MM.1S (cell line): ENCODE data around the gene ID3.
A peak's percentile ranks its signal among the peaks of the same experiment; 100 is the strongest.

ENCODE experiments used
- DNase-seq: peaks from one replicate; pipeline ENCODE4 v3.0.0-alpha.2; 2015
- H2AFZ ChIP-seq: fragments of 300-600 bp; sonication (generic); 2 replicates; pipeline ENCODE4 v1.6.0; 2016; ENCODE audit warnings: antibody characterized with exemption, low read length
- H3F3A ChIP-seq: fragments of 300-600 bp; sonication (generic); 2 replicates; pipeline ENCODE4 v1.6.1; 2016; ENCODE audit warnings: mild to moderate bottlenecking, antibody characterized with exemption, low read length, moderate library complexity, mixed read lengths; ENCODE audit not compliant: insufficient read depth
- H3K27ac ChIP-seq: fragments of 300-600 bp; sonication (generic); 2 replicates; pipeline ENCODE4 v1.5.1; 2016; ENCODE audit warnings: mild to moderate bottlenecking, low read length
- H3K27me3 ChIP-seq: fragments of 300-600 bp; sonication (generic); replicated peaks from 2 replicates; pipeline ENCODE4 v1.6.0; 2016; ENCODE audit warnings: low read length; ENCODE audit not compliant: insufficient read depth
- H3K36me3 ChIP-seq: fragments of 300-600 bp; sonication (generic); replicated peaks from 2 replicates; pipeline ENCODE4 v1.6.1; 2016; ENCODE audit warnings: mild to moderate bottlenecking, low read length, mixed read lengths; ENCODE audit not compliant: insufficient read depth
- H3K4me1 ChIP-seq: fragments of 300-600 bp; sonication (generic); 2 replicates; pipeline ENCODE4 v1.6.1; 2016; ENCODE audit warnings: low read length, mixed read lengths
- H3K4me2 ChIP-seq: fragments of 300-600 bp; sonication (generic); 2 replicates; pipeline ENCODE4 v1.6.0; 2016; ENCODE audit warnings: low read depth, low read length
- H3K4me3 ChIP-seq: fragments of 300-600 bp; sonication (generic); 2 replicates; pipeline ENCODE4 v1.5.1; 2016; ENCODE audit warnings: low read length, mixed read lengths
- H3K79me2 ChIP-seq: fragments of 300-600 bp; sonication (generic); 2 replicates; pipeline ENCODE4 v1.6.1; 2016; ENCODE audit warnings: mixed run types, low read length, mixed read lengths
- H3K9ac ChIP-seq: fragments of 300-600 bp; sonication (generic); 2 replicates; pipeline ENCODE4 v1.6.1; 2016; ENCODE audit warnings: low read length, mixed read lengths
- H3K9me2 ChIP-seq: fragments of 300-600 bp; sonication (generic); replicated peaks from 2 replicates; pipeline ENCODE4 v1.6.1; 2016; ENCODE audit warnings: mild to moderate bottlenecking, low read length, mixed read lengths; ENCODE audit not compliant: insufficient read depth
- H3K9me3 ChIP-seq: fragments of 300-600 bp; sonication (generic); replicated peaks from 2 replicates; pipeline ENCODE4 v1.6.1; 2016; ENCODE audit warnings: mild to moderate bottlenecking, low read length, mixed read lengths; ENCODE audit not compliant: insufficient read depth
- H4K20me1 ChIP-seq: fragments of 300-600 bp; sonication (generic); 2 replicates; pipeline ENCODE4 v1.6.1; 2016; ENCODE audit warnings: mild to moderate bottlenecking, low read length, moderate library complexity, mixed read lengths; ENCODE audit not compliant: insufficient read depth
- EZH2 ChIP-seq: fragments of 300-600 bp; sonication (generic); optimal IDR thresholded peaks from 2 replicates; pipeline ENCODE3; 2017; ENCODE audit warnings: low read depth, mild to moderate bottlenecking, antibody characterized with exemption, low read length, mixed read lengths
- EZH2phosphoT487 ChIP-seq: fragments of 300-600 bp; sonication (generic); IDR thresholded peaks from 2 replicates; pipeline ENCODE4 v1.6.1; 2018; ENCODE audit warnings: antibody characterized with exemption, low read length
- TF ChIP-seq, protein P1 (sequence below): fragments of 300-600 bp; sonication (generic); IDR thresholded peaks from 2 replicates; pipeline ENCODE4 v1.5.1; 2016; ENCODE audit warnings: antibody characterized with exemption, low read length, mixed read lengths

Gene ID3

DNA sequence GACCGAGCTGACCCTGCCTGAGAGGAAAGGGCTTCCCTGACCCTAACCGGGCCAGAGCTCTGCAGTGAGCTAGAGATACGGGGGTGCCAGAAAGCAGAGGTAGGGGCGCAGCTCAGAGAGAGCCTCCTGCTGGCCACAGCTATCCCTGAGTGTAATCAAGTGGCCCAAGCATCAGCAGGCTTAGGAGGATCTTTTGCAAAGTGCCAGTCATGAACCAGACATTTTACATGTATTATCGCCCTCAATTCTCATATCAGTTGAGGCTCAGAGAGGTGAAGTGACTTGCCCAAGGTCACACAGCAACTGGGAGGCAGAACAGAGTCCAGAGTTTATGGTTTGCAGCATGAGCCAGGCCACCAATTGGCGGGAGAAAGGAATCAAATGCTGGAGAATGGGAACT is 7.0 kb upstream of the ID3 start:
- H3K4me2 ChIP-seq = no peak overlapping the region

DNA sequence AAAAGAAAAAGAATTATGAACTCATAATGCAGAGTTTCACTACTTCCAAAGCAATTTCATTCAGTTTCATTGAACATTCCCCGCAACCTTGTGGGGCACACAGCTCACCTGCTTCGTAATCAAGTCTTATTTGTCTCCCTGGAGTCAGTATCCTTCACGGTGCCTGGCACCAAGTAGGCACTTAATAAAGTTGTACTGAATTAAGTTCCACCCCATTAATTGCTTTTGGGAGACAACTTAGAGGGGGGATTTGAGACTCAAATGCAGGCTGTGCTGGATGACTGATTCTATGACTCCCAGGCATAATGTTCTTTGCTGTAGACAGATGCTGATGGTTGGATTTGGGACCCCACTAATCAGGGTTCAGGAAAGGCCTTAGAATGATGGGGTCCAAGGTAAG is 6.5 kb upstream of the ID3 start:
- Histone ChIP-seq H3F3A (peaks cover 13% of the 10 kb centered on the region), H3K27ac (no peak overlapping the region), H3K79me2 (no peaks in the 10 kb centered on the region), H4K20me1 (no peaks in the 10 kb centered on the region), H3K9me2 (no peaks in the 10 kb centered on the region), H3K9me3 (no peaks in the 10 kb centered on the region), H2AFZ (no peak overlapping the region), H3K27me3 (peaks cover 45% of the 10 kb centered on the region), H3K4me2 (no peak overlapping the region), H3K4me3 (no peak overlapping the region), H3K36me3 (no peaks in the 10 kb centered on the region), H3K4me1 (peaks cover 5% of the 10 kb centered on the region; the same call in 1 of the 2 replicates), H3K9ac (no peak overlapping the region)
- TF ChIP-seq, protein P1, sequence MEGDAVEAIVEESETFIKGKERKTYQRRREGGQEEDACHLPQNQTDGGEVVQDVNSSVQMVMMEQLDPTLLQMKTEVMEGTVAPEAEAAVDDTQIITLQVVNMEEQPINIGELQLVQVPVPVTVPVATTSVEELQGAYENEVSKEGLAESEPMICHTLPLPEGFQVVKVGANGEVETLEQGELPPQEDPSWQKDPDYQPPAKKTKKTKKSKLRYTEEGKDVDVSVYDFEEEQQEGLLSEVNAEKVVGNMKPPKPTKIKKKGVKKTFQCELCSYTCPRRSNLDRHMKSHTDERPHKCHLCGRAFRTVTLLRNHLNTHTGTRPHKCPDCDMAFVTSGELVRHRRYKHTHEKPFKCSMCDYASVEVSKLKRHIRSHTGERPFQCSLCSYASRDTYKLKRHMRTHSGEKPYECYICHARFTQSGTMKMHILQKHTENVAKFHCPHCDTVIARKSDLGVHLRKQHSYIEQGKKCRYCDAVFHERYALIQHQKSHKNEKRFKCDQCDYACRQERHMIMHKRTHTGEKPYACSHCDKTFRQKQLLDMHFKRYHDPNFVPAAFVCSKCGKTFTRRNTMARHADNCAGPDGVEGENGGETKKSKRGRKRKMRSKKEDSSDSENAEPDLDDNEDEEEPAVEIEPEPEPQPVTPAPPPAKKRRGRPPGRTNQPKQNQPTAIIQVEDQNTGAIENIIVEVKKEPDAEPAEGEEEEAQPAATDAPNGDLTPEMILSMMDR = no peak
- TF ChIP-seq EZH2 (no peak), EZH2phosphoT487 (no peak)
- no peak for DNase-seq

More for the DNA sequence above, 7.0 kb upstream of the ID3 start:
- Histone ChIP-seq H3K4me3 (no peak overlapping the region), H3K36me3 (no peaks in the 10 kb centered on the region), H3K27me3 (peaks cover 42% of the 10 kb centered on the region), H3K4me1 (peaks cover 5% of the 10 kb centered on the region; the same call in 1 of the 2 replicates), H3K9me2 (no peaks in the 10 kb centered on the region), H3F3A (peaks cover 8% of the 10 kb centered on the region), H2AFZ (no peak overlapping the region), H3K27ac (no peak overlapping the region), H4K20me1 (no peaks in the 10 kb centered on the region), H3K9ac (no peak overlapping the region), H3K79me2 (no peaks in the 10 kb centered on the region), H3K9me3 (no peaks in the 10 kb centered on the region)
- no peak for TF ChIP-seq EZH2phosphoT487
- TF ChIP-seq, protein P1 = peak; percentile 16; the same call in 1 of the 2 replicates
- DNase-seq = no peak

DNA sequence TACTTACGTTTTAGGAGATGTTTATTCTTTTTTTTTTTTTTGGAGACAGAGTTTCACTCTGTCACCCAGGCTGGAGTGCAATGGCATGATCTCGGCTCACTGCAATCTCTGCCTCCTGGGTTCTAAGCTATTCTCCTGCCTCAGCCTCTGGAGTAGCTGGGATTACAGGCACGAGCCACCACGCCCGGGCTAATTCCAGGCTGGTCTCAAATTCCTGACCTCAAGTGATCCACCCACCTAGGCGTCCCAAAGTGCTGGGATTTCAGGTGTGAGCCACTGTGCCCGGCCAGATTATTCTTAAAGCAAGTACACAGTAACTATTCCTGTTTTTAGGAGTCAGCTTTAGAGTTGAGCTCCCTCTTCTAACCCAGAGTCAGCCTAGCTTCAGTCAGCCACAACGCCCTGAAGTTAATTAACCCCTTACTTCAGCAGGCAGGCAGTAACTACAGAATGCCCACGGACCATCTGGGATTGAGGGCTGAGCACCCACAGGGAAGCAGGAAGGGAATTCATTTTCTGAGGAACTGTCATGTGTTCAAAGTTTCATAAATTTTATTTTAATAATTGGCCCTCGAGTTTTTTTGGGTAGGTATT is 5.3 kb upstream of the ID3 start:
- H4K20me1 ChIP-seq = no peaks in the 10 kb centered on the region
- H3K36me3 ChIP-seq = no peaks in the 10 kb centered on the region
- H3K79me2 ChIP-seq = no peaks in the 10 kb centered on the region
- H3K27ac ChIP-seq = no peak overlapping the region
- H3K9me2 ChIP-seq = no peaks in the 10 kb centered on the region
- peaks cover 10% of the 10 kb centered on the region for H3K4me1 ChIP-seq
- H3K9me3 ChIP-seq = no peaks in the 10 kb centered on the region
- DNase-seq = no peak
- no peak overlapping the region for H3K9ac ChIP-seq
- no peak overlapping the region for H3K4me3 ChIP-seq
- H2AFZ ChIP-seq = no peak overlapping the region
- H3F3A ChIP-seq = peaks cover 17% of the 10 kb centered on the region
- no peak overlapping the region for H3K4me2 ChIP-seq
- peaks cover 43% of the 10 kb centered on the region for H3K27me3 ChIP-seq
- TF ChIP-seq EZH2phosphoT487 (no peak), EZH2 (no peak)
- TF ChIP-seq, protein P1 = no peak
